ENCODE data around the gene RGS3. TPM values are rescaled to one million over a fixed set of nuclear protein-coding genes. Genes with fewer than 3 reads are reported as not detected.

The RGS3 gene
- total RNA-seq, 4 donors from 2014 or later = 11.0 to 18.8 (median 16.0) TPM

DNA sequence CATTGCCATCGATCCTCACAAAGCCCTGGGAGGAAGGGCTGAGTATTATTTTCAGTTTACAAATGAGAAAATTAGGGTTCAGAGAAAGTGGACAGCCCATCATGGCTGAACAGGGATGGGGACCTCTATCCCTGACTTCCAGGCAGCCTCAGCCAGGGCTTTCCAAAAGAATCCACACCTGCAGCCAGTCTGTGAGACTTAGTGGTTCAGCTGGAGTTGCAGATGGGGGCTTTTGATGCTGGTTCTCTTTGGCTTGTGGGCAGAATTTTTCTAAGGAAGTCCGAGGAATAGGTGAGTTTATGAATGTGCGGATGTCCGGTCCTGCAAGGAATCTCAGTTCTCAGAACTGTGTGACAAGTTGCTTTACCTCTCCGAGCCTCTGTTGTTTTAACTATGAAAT is 138.1 kb downstream of the RGS3 start:
- TF ChIP-seq, protein P1, sequence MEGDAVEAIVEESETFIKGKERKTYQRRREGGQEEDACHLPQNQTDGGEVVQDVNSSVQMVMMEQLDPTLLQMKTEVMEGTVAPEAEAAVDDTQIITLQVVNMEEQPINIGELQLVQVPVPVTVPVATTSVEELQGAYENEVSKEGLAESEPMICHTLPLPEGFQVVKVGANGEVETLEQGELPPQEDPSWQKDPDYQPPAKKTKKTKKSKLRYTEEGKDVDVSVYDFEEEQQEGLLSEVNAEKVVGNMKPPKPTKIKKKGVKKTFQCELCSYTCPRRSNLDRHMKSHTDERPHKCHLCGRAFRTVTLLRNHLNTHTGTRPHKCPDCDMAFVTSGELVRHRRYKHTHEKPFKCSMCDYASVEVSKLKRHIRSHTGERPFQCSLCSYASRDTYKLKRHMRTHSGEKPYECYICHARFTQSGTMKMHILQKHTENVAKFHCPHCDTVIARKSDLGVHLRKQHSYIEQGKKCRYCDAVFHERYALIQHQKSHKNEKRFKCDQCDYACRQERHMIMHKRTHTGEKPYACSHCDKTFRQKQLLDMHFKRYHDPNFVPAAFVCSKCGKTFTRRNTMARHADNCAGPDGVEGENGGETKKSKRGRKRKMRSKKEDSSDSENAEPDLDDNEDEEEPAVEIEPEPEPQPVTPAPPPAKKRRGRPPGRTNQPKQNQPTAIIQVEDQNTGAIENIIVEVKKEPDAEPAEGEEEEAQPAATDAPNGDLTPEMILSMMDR (IDR thresholded peaks at IDR 0.05) = no peak
- TF ChIP-seq EP300 (IDR thresholded peaks at IDR 0.05) = no peak
- no peak for TF ChIP-seq POLR2AphosphoS5 (IDR thresholded peaks at IDR 0.05)
- no peak for TF ChIP-seq POLR2A (IDR thresholded peaks at IDR 0.05)
- peaks cover 20% of the 10 kb centered on the region for H3K4me1 ChIP-seq
- DNase-seq (ENCODE audit: low spot score in 2 of 2) = no peak
- no peaks in the 10 kb centered on the region for H3K27me3 ChIP-seq
- H3K27ac ChIP-seq = no peak overlapping the region
- WGBS = 51% methylated on average over 5 of the region's 5 CpGs
- H3K9me3 ChIP-seq = no peaks in the 10 kb centered on the region
- H3K4me3 ChIP-seq = no peak overlapping the region
- peaks cover 17% of the 10 kb centered on the region for H3K36me3 ChIP-seq

DNA sequence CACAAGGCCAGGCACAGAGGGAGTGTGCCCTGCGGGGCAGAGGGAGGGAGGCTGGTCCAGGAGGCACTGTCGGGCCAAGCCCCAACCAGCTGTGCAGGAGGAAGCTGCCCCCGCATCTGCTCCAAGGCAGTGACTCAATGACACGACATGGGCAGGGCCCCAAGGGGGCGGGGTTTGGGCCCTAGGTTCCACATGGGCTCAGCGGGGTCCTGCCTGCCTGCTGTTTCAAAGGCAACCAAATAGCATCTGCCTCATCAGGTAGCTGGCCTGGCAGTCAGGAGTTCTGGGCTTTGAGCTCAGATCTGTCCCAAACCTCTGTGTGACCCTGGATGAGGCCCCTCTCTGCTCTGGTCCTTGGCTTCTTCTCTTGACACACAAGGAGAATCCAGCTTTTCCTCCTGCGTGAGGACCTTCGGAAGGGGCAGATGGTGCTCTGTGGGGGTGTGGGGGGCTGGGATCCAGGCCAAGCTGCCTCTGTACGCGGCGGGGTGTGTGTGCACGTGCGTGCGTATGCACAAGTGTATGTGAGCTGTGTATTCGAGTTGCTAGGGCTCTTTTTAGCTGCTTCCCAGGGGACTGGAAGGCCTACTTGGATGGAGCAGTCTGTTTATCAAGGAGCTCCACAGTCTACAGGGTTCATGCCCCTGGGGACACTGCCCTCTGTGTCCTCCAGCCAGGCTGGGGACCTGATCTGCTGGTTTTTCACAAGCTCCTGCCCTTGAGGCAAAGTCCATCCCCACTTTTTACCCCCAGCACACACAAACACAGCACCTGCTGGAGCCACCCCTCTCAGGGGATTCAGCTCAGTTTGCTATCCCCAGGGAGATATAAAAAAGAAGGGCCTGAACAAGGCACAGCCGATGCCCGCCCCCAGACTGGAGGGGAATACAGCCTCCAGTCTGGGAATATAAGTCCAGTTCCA is 138.9 kb downstream of the RGS3 start:
- H3K9me3 ChIP-seq = no peaks in the 10 kb centered on the region
- DNase-seq (ENCODE audit: low spot score in 2 of 2) = peak in 1 of 2 donors; percentile 86

DNA sequence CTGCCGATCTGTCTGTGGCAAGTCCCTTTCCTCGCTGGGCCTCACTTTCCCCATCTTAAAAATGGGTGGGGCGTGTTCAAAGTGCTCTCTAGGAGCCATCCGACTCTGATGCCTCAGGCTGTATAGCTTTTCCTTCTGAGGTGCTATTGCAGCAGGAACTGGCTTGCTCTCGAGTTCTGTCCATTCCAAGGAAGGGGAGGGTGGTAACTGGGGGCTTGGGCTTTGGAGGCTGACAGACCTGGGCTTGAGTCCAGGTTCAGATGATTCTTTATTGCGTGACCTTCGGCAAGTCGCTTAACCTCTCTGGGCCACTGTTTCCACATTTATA is 139.5 kb downstream of the RGS3 start:
- H3K36me3 ChIP-seq = peaks cover 3% of the 10 kb centered on the region
- no peak for DNase-seq (ENCODE audit: low spot score in 2 of 2)
- no peak overlapping the region for H3K4me3 ChIP-seq
- peaks cover 20% of the 10 kb centered on the region for H3K4me1 ChIP-seq
- TF ChIP-seq POLR2AphosphoS5 (IDR thresholded peaks at IDR 0.05) = no peak
- TF ChIP-seq POLR2A (IDR thresholded peaks at IDR 0.05) = no peak
- no peak for TF ChIP-seq EP300 (IDR thresholded peaks at IDR 0.05)
- TF ChIP-seq, protein P1 (IDR thresholded peaks at IDR 0.05) = no peak
- 72% methylated on average over 8 of the region's 8 CpGs for WGBS
- H3K9me3 ChIP-seq = no peaks in the 10 kb centered on the region
- no peak overlapping the region for H3K27ac ChIP-seq
- no peaks in the 10 kb centered on the region for H3K27me3 ChIP-seq

More for the DNA sequence above, 138.9 kb downstream of the RGS3 start:
- no peak overlapping the region for H3K27ac ChIP-seq
- no peak for TF ChIP-seq POLR2AphosphoS5 (IDR thresholded peaks at IDR 0.05)
- no peak for TF ChIP-seq POLR2A (IDR thresholded peaks at IDR 0.05)
- no peak for TF ChIP-seq EP300 (IDR thresholded peaks at IDR 0.05)
- TF ChIP-seq, protein P1 (IDR thresholded peaks at IDR 0.05) = no peak
- H3K4me3 ChIP-seq = no peak overlapping the region
- WGBS = 53% methylated on average over 6 of the region's 17 CpGs
- H3K36me3 ChIP-seq = peaks cover 10% of the 10 kb centered on the region
- H3K4me1 ChIP-seq = peaks cover 20% of the 10 kb centered on the region
- no peaks in the 10 kb centered on the region for H3K27me3 ChIP-seq

DNA sequence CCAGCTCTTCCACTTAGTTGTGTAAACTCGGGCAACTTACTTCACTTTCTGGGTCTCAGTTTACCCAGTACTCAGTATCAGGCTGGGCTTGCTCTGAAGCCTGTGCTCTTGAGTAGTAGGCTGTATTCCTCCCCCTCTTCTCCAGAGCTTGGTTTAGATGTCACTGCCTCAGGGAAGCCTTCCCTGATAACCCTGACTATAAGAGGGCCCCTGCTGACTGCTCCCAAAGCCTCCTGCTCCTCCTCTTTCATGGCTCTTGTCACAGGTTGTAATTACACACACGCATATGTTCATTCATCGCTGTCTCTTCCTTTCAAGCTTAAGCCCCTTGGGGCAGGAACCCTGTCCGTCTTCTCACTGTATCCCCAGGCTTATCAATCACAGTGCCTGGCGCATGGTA is 140.2 kb downstream of the RGS3 start:
- Histone ChIP-seq H3K9me3 (no peaks in the 10 kb centered on the region), H3K27ac (no peak overlapping the region), H3K4me1 (peaks cover 21% of the 10 kb centered on the region), H3K27me3 (no peaks in the 10 kb centered on the region), H3K36me3 (no peaks in the 10 kb centered on the region), H3K4me3 (no peak overlapping the region)
- WGBS = 96% methylated on average over 5 of the region's 5 CpGs
- DNase-seq (ENCODE audit: low spot score in 2 of 2) = no peak
- TF ChIP-seq POLR2AphosphoS5 (IDR thresholded peaks at IDR 0.05) (no peak), EP300 (IDR thresholded peaks at IDR 0.05) (no peak), POLR2A (IDR thresholded peaks at IDR 0.05) (no peak)
- TF ChIP-seq, protein P1 (IDR thresholded peaks at IDR 0.05) = no peak

DNA sequence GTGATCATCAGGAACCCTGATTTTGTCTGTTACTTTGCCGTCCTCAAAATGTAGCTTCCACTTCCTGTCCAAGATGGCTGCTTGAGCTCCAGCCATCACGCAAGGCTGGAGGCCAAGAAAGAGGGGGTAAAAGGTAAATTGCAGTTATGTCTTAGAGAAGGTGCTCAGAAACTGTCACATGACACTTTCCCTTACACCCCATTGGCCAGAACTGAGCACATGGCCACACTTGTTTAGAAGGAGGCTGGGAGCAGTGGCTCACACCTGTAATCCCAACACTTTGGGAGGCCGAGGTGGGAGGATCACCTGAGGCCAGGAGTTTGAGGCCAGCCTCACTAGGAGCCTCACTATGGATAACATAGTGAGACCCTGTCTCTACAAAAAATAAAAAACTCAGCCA is 140.9 kb downstream of the RGS3 start:
- H3K4me3 ChIP-seq = no peak overlapping the region
- WGBS = 85% methylated on average over 3 of the region's 3 CpGs
- no peak for DNase-seq (ENCODE audit: low spot score in 2 of 2)
- TF ChIP-seq, protein P1 (IDR thresholded peaks at IDR 0.05) = no peak
- TF ChIP-seq POLR2AphosphoS5 (IDR thresholded peaks at IDR 0.05) (no peak), EP300 (IDR thresholded peaks at IDR 0.05) (no peak), POLR2A (IDR thresholded peaks at IDR 0.05) (no peak)
- H3K27ac ChIP-seq = no peak overlapping the region
- H3K36me3 ChIP-seq = no peaks in the 10 kb centered on the region
- no peaks in the 10 kb centered on the region for H3K9me3 ChIP-seq
- H3K27me3 ChIP-seq = no peaks in the 10 kb centered on the region
- H3K4me1 ChIP-seq = peaks cover 25% of the 10 kb centered on the region
